NCI-H146 (cell line): ENCODE data around the gene HOXB5.

Experiments
- DNase-seq: peaks from one replicate; lab custom pipeline; 2025; lab: John Stamatoyannopoulos, UW

Gene HOXB5

DNA sequence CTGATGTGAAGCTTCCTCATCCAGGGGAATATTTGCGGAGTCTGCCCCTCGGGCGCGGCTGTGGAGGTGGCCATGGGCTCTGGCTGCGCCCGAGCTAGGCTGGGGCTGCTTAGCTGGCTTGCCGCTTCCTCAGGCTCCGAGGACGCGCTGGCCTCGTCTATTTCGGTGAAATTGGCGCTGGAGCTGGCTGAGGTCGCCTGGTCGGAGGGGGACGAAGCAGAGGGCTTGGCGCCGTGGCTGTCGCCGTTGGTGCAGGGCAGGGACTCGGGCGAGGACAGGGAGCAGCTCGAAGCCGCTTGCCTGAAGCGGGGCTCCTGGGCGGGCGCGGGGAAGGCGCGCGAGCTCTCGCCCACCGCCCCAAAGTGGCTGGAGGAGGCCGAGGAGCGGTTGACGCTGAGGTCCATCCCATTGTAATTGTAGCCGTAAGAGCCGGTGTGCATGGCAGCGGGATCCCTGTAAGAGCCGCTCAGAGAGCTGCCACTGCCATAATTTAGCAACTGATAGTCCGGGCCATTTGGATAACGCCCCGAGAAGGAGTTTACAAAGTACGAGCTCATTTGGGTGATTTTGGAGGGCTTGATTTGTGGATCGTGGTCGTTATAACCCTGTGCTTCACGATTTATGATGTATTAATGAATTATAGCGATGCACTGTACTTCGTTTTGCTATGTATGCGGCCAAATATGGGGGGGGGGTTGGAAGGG is at the start of gene HOXB5:
Gene HOXB5, minus strand, starts transcription at position 654 of the 704 bp plus-strand sequence. Its CDS starts 97 bp downstream, at position 557.
- DNase-seq = peak; percentile 67

DNA sequence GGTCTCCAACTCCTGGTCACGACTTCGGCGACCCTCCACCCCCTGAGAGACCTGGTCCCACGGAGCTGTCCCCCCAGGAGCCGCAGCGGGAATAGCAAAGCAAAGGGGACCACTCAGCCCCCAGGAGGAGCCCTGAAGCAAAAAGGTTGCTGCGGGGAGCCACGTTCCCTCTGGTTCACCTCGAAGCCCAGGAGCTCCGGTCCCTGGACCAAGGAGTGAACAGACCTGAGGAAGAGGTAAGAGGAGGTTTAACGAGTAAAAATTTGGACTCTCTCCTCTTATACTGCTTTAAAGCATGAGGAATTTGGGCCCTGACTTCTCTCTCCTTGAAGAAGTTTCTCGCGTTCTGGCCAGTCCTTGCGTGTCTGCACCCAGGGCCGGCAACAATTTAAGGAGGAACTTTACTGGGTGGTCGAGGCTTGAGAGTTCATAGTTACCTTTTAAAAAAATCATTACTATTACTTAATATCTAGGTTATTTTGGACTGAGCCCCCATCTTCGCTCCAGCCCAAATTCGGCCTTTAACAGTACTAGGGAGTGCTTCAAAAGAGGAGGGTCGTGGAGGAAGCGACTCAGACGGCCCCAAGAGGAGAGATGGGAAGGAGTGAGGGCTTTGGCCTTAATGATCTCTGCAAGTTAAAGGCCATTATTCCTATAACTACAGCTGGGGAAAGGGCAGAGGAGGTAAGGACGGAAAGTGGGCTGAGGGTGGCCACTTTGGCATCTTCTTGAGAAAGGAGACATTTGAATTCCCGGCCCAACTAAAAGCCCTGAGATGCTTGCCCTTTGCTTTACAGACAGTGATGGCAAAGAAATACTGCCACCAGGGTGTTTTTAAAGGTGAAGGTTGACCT is 49.5 kb upstream of the HOXB5 start:
- DNase-seq = no peak

DNA sequence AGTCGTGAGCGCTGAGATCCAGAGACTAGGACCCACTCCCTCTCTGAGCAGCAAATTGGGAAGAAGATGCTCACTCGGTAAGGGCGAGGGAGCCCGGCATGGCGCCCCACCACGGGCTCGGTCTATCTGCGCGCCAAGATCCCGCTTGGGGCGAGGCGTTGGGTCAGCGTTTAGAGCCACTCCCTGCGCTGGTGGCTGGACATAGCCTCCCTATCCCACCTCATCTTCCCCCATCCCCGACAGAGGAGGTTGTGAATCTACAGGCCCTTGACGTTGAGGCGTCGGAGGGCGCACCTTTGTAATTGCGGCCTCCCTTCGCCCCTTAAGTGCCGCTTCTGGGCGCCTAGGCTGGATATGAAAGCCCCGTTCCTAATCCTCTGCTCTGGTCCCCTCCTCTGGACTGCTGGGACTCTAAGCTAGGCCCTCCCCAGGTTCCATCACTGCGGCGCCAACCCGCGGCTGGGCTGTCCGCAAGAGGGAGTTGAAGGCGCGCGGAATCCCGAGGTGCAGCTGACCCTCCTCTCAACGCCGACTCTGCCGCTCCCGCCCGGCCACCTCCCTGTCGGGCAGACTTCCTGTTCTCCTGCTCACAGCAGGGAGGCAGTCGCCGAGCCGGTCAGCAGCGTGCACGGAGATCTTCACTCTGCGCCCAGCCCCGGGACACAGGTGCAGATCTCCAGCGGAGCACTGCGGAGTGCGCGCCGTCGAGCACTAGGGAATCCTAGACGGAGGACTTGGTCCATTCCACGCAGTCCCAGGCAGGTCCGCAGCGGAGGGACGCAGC is 48.7 kb upstream of the HOXB5 start:
- no peak for DNase-seq

DNA sequence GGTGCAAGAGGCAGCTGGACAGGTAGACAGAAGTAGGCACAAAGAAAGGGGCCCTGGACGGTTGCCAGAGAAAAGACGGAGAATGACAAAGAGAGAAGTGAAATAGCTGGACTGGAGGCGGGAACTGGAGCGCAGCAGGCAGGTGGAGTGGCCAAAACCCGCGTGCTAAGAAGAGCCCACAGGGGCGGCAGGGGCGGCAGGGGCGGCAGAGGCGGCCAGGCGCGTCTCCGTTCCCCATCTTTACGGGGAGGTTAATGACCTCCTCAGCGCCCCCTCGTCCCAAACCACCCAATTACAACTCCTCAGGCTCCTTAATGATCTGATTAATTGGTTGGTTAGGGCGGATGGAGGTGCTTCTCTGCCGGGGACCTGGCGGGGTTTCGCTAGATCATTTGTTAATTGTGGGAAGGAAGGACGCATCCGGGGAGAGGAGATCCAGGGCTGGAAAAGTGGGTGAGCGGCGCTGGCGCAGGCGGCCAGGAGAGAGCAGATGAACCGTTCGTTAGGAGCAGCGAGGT is 48.0 kb upstream of the HOXB5 start:
- no peak for DNase-seq

DNA sequence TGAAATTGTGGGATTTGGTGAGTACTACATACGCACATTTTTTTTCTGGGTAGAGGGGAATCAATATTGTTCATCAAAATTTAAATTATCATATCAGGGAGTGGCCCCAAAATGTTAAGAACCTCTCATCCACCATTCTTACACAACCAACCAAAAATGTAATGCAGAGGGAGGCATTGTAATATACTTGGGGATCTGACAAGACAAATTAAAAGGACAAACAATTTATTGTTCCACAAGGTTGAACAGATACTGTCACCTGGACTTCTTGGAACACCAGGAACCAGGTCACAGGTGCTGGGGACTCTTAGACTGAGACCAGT is 47.2 kb upstream of the HOXB5 start:
- DNase-seq = no peak

DNA sequence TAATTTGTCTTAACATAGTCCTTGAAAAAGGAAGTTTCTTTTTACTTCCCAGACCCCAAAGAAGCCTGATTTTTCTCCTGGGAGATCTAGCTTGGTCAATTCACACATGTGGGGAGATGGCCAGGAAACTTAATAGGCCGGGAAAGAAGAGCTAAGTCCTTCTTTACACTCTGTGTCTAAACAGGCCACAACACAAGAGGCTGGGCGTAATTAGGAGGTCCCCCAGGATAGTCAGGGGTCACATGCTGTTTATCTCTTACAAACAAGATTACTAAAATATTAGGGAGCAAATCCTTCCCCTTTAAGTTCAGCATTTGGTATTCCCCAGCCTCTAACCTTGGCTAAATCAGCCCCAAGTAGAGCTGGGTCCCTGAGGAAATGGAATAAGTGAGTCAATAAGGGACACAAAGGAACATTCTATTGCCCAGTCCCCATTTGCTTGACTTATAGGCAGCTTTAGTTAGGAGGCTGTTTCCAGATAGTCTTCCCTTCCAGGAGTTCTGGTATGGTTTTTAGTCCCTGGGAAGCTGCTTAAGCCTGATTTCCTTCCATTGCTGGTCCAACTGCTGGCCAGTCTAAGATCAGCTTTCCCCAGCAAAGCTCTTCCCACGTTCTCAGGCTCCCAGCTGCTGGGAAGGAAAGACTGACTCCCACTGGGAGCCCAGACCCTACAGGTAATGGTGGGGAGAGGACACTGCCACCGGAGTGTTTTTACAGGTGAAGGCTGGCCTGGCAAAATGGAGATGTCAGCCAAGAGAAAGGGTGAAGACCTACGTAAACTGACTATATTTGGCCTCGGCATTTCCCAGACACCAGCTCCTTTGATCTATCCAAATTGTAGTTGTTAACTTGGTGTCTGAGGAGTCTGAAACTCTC is 46.6 kb upstream of the HOXB5 start:
- no peak for DNase-seq

DNA sequence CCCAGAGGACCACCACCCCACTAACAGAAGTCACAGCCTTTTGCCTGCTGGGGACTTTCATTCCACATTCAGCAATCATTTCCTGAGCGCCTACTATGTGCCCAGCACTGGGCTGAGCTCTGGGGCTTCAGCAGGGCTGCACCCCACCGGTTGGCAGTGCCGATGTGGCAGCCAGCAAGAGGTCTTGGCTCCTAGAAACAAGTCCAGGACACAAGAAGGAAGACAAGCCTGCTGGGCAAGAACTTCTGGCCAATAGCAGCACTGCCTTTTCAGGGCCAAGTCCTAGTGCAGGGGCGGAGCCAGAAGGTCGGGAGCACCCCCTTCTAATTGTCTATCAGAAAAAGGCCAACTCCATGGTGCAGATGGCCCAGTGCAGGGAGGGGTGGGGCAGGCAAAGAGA is 45.6 kb upstream of the HOXB5 start:
- DNase-seq = no peak

DNA sequence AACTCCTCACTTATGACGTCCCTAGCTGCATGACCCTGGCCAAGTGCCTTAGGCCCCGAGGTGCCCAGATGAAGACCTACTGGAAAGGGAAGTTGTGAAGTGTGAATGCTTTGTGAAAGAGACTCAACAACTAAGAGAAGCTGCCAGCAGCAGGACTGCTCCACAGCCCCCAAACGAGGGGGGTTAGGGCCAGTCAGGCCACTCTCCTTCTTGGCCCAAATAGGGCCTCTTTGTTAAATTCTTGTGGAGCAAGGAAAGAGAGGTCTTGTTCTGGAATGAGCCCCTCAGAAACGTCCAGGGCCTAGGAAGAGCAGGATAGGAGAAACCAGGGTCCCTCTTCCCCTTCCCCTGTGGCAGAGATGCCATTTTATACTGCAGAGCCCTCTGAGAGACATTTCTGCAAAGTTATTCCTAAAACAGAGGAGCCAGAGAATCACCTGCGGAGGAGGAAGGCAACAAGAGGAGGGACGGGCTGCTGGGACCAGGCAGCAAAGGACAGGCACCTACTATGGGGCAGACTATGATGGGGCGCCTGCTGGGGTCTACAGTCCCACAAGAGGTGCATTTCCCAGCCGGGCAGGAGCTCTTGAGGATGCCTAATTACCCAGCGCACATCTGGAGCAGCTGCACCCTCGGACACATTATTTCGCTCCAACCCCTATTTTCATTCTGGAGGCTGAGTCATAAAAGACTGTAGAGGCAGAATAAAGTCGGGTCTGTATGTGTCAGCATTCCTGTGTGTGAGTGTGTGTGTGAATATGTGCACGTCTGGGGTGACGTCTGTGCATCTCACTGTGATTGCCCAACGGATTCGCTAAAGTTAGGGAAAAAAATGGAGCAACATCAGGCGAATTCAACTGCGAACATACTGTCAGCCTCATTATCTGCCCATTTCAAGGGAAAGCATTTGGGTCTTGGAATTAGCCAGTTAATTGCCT is 44.0 kb upstream of the HOXB5 start:
- DNase-seq = no peak

DNA sequence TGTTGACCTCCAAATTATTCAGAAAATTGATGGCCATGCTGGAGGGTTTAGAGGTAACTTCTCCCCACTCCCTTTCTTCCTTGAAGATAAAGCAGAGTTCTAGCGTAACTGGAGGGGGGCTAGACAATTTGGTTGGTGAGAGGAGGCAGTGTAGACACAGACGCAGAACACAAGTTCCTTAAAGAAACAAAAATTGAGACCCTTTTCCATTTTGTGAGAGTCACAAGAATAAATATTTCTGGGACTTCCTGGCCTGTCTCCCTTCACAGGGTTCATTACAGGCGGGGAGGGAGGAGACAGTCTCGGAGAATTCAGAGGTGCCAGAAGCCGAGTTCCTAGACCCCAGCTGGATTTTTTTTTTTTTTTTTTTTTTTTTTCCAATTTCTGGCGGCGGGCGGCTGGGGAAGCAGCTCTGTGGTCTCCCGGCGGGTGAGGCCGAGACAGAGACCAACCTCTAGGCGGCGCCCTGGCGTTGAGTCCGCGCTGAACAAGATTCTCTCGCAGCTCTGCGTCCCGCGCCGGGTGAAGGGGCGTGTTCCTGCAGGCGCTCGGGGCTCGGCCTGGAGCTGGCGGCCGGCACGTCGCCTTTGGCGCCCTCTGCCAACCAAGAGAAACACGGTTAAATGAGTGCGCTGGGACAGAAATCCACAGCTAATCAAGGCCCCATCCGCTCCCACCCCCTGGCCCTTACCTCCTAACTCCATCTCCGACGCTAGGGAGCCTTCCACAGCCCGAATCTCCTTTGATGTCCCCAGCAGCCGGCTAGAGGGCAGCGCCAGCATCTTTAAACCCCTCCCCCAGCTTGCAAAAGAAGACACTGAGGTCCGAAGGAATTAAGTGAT is 42.8 kb upstream of the HOXB5 start:
- peak; percentile 80 for DNase-seq

DNA sequence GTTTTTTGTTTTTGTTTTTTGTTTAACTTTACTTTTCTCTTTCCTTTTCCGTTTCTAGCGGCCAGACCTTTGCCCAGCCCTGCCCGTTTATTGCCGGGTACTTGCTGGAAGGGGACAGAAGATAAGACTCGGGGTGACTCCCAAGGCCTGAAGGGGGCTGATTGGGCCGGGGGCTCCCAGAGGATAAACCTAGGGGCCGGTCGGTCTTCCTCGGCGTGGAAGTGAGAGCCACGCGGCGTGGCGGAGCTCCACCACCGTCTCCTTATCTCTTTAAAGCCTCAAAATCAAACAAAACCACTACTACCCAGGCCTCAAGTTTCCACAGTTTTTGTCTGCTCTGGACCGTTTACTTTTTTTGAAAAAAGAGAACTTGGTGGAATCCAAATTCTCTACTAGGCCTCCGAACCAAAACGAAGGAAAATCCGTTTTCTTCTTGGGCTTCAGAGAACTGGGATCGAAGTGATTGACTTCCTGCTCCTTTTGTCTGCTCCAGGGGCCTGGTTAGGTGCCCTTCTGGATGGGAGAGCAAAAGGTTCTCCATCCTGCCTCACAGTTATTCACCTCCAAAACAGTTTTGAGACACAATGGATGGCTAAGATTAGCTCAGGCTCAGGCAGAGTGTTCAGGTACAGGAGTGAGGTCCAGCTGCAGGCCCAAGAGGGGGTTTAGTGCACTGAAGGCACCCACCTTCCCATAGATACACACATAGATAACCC is 41.1 kb upstream of the HOXB5 start:
- DNase-seq = no peak

- DNase-seq = no peak
These were observed 39.7 kb upstream of the HOXB5 start for GRCh38 chr17:48633266-48633677.

- no peak for DNase-seq
These were observed 39.1 kb upstream of the HOXB5 start for GRCh38 chr17:48632579-48633265.

DNA sequence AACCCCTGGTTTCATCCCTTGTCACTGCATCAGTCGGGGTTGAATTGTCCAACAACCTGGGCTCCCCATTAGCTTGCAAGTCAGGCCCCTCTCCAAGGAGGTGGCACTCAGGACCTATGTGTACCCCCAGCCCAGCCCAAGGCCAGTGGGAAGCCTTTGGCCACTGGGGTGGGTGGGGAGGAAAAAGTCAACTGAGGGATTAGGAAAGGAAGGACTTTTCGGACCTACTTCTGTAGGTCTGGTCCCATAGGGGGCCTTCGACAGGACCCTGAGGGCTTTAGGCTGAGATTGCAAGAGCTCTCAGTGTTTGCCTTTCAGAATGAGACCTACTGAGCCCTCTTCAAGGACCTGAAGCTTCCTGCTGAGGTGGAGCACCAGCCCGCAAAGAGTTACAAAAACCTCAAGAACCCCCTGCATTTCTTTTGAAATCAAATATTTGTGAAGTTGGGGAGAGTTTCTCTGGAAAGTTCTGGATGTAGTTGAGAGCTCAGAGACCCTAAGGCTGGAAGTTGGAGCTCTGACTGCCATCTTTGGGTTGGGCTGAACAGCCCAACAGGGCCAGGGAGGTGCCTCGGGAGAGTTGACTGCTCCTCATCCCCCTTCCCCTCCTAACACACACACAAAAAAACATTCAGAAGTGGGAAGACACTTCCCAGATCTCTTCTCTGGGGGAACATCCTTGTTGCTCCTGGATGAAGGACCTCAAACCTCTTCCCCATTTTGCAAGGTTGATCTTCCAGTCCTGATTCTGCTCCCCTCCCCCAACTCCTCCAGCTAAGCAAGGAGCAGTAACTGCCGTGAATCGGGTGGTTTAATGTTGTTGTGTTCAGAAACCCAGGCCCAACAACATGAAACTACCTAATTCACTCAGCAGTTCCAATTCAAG is 38.4 kb upstream of the HOXB5 start:
- no peak for DNase-seq

DNA sequence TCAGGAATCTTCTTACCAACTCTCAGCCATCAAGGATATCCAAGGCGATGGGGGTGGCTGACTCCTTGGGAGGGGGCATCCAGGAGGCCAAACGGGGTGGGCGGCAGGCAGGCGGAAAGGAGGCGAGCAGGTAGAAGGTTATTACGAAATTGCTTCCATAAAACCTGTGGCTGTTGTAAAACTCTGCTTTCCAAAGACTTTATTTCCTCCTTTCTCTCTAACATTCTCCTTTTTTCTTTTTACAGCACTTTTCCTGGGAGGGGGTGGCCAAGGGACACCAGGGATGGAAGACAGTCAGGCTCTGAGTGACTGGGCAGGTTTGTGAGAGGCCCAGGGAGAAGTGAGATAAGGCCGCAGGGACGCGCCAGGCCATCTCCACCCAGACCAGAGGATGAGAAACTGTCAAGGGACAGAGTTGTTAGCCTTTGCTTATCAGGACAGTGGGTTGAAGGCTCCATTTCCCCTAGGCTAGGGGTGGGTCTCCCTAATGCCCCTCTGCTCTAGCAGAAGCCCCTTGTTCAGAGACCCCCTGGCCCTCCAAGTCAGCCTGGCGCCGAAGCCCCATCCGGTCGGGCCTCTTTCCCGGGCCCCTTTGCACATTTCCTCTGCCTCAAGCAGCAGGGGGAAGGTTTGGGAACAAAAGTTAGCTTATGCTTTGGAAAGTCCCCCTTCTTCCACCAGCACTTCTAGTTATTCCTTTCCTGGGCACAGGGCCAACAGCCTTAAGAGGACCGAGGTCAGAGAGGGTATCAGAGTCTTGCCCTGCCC is 37.5 kb upstream of the HOXB5 start:
- DNase-seq = no peak

DNA sequence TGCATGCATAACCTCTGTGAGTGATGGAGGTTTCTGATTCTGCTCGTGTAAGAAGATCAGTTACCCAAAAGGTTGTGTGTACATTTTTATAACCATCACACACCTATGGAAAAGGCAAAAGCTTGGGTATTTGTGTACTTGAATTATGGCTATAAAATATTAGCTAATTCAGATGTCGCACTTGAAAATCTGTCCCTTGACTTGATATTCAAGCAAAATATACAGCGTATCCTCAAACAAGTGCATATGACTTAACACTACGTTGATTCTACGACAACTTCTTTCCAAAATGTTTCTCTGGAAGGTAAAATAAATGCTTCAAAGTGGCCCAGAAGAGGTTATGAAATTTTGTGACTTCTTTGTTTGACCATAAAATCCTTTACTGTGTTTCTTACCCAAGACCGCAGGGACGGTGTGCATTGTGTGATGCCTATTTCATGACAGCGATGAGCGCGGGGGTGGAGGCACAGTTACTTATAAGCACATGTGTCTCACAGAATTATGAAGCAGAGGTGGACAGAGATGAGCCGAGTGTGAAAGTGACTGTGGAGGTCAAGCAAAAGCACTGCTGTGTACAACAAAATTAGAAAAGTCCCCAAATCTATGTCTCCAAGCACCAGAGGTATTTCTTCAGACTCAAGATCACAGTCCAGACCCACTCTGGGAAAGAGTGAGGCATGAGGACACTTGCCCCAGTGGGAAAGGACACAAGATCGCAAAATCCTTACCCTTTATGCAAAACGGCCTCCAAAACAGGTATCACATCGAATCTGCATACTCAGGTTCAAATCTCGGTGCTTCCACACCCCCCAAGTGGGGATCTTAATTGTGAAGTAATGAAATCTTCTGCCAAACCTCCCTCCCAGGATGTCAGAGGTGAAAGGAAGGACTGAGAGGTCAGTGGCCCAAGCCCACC is 36.7 kb upstream of the HOXB5 start:
- no peak for DNase-seq
